ENCODE results near the gene ATP8B4. TPM values are rescaled to one million over a fixed set of nuclear protein-coding genes. Genes with fewer than 3 reads are reported as not detected.
"Not testable (repeated sequence)": the region's sequence is repeated elsewhere in the genome, so short reads cannot be mapped to it uniquely, and the experiment has no call there.

Gene ATP8B4
- total RNA-seq, 4 donors from 2014 or later = 5.2 to 24.3 (median 7.6) TPM

- Histone ChIP-seq H3K27ac (no peak overlapping the region), H3K9me3 (no peaks in the 10 kb centered on the region), H3K4me1 (no peaks in the 10 kb centered on the region), H3K4me3 (replicated peaks in 1 of 3) (no peak overlapping the region), H3K36me3 (no peaks in the 10 kb centered on the region), H3K27me3 (no peaks in the 10 kb centered on the region)
- WGBS, 2 donors = 74 to 85% methylated on average over 8 of the region's 8 CpGs
- intact Hi-C loops (cut with DNase I) = no loop called here
- TF ChIP-seq POLR2A (IDR thresholded peaks at IDR 0.05) = no peak
- TF ChIP-seq CTCF (IDR thresholded peaks at IDR 0.05) = no peak
- DNase-seq = no peak
Measured at GRCh38 chr15:50095938-50096821, 22.9 kb downstream of the ATP8B4 start.

GRCh38 chr15:50089386-50089785 lies 29.6 kb downstream of the ATP8B4 start:
- 83 to 88% methylated on average over 3 of the region's 3 CpGs for WGBS, 2 donors
- H3K4me3 ChIP-seq (replicated peaks in 1 of 3); H3K36me3 ChIP-seq; H3K4me1 ChIP-seq; H3K9me3 ChIP-seq; H3K27ac ChIP-seq; intact Hi-C loops (cut with DNase I); H3K27me3 ChIP-seq; DNase-seq: not testable (repeated sequence)

- no peaks in the 10 kb centered on the region for H3K4me1 ChIP-seq
- intact Hi-C loops (cut with DNase I) = no loop called here
Measured at GRCh38 chr15:50084932-50085331, 34.1 kb downstream of the ATP8B4 start.

GRCh38 chr15:50083424-50084025 lies 35.5 kb downstream of the ATP8B4 start:
- Histone ChIP-seq H3K36me3 (no peaks in the 10 kb centered on the region), H3K4me3 (replicated peaks in 1 of 3) (no peak overlapping the region), H3K27me3 (no peaks in the 10 kb centered on the region), H3K27ac (no peak overlapping the region), H3K9me3 (no peaks in the 10 kb centered on the region), H3K4me1 (no peaks in the 10 kb centered on the region)
- no peak for TF ChIP-seq POLR2A (IDR thresholded peaks at IDR 0.05)
- no peak for TF ChIP-seq CTCF (IDR thresholded peaks at IDR 0.05)
- 76 to 79% methylated on average over 4 of the region's 4 CpGs for WGBS, 2 donors
- intact Hi-C loops (cut with DNase I) = no loop called here
- DNase-seq = no peak

More at GRCh38 chr15:50084932-50085331, 34.1 kb downstream of the ATP8B4 start:
- no peak overlapping the region for H3K4me3 ChIP-seq (replicated peaks in 1 of 3)
- no peaks in the 10 kb centered on the region for H3K9me3 ChIP-seq
- no peak overlapping the region for H3K27ac ChIP-seq
- no peak for DNase-seq
- H3K27me3 ChIP-seq = no peaks in the 10 kb centered on the region
- TF ChIP-seq CTCF (IDR thresholded peaks at IDR 0.05) (no peak), POLR2A (IDR thresholded peaks at IDR 0.05) (no peak)
- no peaks in the 10 kb centered on the region for H3K36me3 ChIP-seq
- WGBS, 2 donors = 91 to 95% methylated on average over 2 of the region's 2 CpGs

- intact Hi-C loops (cut with DNase I) = no loop called here
- H3K9me3 ChIP-seq = no peaks in the 10 kb centered on the region
- WGBS, 2 donors = 42 to 44% methylated on average over 2 of the region's 2 CpGs
Measured at GRCh38 chr15:50082066-50082465, 37.0 kb downstream of the ATP8B4 start.

More at GRCh38 chr15:50082066-50082465, 37.0 kb downstream of the ATP8B4 start:
- H3K27ac ChIP-seq = no peak overlapping the region
- TF ChIP-seq CTCF (IDR thresholded peaks at IDR 0.05) (no peak), POLR2A (IDR thresholded peaks at IDR 0.05) (no peak)
- DNase-seq = no peak
- no peaks in the 10 kb centered on the region for H3K4me1 ChIP-seq
- H3K4me3 ChIP-seq (replicated peaks in 1 of 3) = no peak overlapping the region
- no peaks in the 10 kb centered on the region for H3K36me3 ChIP-seq
- no peaks in the 10 kb centered on the region for H3K27me3 ChIP-seq

Data from thyroid gland (tissue), 4 donors.